Mucosa of descending colon (tissue), 3 donors: ENCODE results near the gene PLXNA4. TPM values are rescaled to one million over a fixed set of nuclear protein-coding genes. Genes with fewer than 3 reads are reported as not detected.
A peak's percentile ranks its signal among the peaks of the same experiment; 100 is the strongest.

Experiments used
- ATAC-seq: fragments of 200-7000 bp; cut with Tn5 transposase; one replicate; pipeline ENCODE4 v1.9.1; 2020; ENCODE audit warnings: mild to moderate bottlenecking, moderate library complexity
- DNase-seq, 3 donors: peaks; one replicate each; pipeline ENCODE4 v3.0.0-alpha.2; 2020
- H3K36me3 ChIP-seq: fragments of 200-600 bp; one replicate; pipeline ENCODE4 v1.8.0; 2021; ENCODE audit warnings: low read depth, mild to moderate bottlenecking
- H3K4me1 ChIP-seq: fragments of 200-600 bp; one replicate; pipeline ENCODE4 v1.8.0; 2021; ENCODE audit warnings: low read depth, mild to moderate bottlenecking
- H3K4me3 ChIP-seq: fragments of 200-600 bp; one replicate; pipeline ENCODE4 v1.8.0; 2021; ENCODE audit warnings: mild to moderate bottlenecking
- H3K9me3 ChIP-seq: fragments of 200-600 bp; one replicate; pipeline ENCODE4 v1.8.0; 2021; ENCODE audit warnings: mild to moderate bottlenecking
- intact Hi-C, 2 donors: fragments of 100-400 bp; cut with DNase I in 1 of 2; cut with micrococcal nuclease in 1 of 2; formaldehyde crosslinking; loops; one replicate each; pipeline versions ENCODE4 v1.11.0 to v1.11.1; 2022; cut with DNase I, micrococcal nuclease
- long read RNA-seq, 2 donors: library from polyadenylated mRNA; unstranded; transcript quantifications; one replicate each; pipeline ENCODE4 v2.0.0, GENCODE V29; 2019 to 2021
- total RNA-seq, 3 donors: library from RNA; stranded (reverse); fragmentation: NEBNext Ultra II Directional in 2 of 3; extraction: Animal tissue kit (Norgen Biotek cat#: 25700) in 2 of 3; gene quantifications; one replicate each; pipeline versions ENCODE4 v1.2.1 to v1.2.4, GENCODE V29; 2021 to 2023
- TF ChIP-seq, protein P1 (sequence below): fragments of 200-600 bp; IDR thresholded peaks from one replicate; pipeline ENCODE4 v1.8.0; 2022; ENCODE audit warnings: antibody characterized with exemption, mild to moderate bottlenecking
- donor health status: DM: no; HTN: no; CAD: no; lungs with moderate emphysema.
- donor health status: DM: no; HTN: no; CAD: no.
- donor health status: DM: no; HTN: yes; CAD: no.

Gene PLXNA4, protein sequence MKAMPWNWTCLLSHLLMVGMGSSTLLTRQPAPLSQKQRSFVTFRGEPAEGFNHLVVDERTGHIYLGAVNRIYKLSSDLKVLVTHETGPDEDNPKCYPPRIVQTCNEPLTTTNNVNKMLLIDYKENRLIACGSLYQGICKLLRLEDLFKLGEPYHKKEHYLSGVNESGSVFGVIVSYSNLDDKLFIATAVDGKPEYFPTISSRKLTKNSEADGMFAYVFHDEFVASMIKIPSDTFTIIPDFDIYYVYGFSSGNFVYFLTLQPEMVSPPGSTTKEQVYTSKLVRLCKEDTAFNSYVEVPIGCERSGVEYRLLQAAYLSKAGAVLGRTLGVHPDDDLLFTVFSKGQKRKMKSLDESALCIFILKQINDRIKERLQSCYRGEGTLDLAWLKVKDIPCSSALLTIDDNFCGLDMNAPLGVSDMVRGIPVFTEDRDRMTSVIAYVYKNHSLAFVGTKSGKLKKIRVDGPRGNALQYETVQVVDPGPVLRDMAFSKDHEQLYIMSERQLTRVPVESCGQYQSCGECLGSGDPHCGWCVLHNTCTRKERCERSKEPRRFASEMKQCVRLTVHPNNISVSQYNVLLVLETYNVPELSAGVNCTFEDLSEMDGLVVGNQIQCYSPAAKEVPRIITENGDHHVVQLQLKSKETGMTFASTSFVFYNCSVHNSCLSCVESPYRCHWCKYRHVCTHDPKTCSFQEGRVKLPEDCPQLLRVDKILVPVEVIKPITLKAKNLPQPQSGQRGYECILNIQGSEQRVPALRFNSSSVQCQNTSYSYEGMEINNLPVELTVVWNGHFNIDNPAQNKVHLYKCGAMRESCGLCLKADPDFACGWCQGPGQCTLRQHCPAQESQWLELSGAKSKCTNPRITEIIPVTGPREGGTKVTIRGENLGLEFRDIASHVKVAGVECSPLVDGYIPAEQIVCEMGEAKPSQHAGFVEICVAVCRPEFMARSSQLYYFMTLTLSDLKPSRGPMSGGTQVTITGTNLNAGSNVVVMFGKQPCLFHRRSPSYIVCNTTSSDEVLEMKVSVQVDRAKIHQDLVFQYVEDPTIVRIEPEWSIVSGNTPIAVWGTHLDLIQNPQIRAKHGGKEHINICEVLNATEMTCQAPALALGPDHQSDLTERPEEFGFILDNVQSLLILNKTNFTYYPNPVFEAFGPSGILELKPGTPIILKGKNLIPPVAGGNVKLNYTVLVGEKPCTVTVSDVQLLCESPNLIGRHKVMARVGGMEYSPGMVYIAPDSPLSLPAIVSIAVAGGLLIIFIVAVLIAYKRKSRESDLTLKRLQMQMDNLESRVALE (N-terminal part only)
- 1 to 10 TPM in 2 of 3 donors, under 1 TPM in 1; 0.78 to 3.5 (median 2.7) TPM for total RNA-seq
- long read RNA-seq, donor 1, partial matches to known transcripts = 0 of 1 reads
- long read RNA-seq, donor 1, other reads (novel, unspliced or antisense) = 1 of 1 reads
- long read RNA-seq, donor 2 = 0 reads

DNA sequence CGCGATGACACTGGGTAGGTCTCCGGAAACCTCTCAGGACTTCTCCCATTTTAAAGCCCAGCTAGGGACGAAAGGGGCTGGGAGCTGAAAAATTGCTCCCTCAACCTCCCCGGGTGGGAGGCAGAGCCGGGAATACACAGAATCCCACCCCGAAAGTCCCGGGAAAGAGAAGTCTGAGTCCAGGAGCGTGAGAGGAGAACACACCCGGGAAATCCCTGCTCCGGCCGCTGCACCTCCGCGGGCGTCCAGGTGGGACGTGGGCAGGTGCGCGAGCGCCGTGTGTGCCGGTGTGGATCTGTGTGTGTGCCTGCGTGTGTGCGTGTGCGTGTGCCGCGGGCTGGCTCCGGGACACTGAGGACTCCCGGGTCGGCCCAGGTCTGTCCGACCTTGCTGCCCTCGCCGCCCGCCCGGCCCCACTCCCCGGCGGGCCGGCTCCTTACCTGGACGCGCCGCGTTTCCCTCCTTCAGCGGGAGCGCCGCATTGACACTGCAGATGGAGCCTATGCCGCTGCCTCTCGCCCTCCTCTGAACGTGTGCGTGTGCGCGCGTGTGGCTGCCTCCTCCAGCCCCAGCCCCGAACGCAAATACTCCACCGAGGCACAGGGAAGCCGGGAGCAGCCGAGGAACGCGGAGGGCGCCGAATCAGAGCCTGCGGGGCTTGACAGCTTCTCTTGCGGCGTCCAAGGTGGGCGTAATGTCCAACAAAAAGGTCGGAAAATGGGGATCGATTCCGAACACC, at the start of gene PLXNA4:
TSS of gene PLXNA4 (minus strand) at position 489 of the 739 bp plus-strand sequence. CDS start 67,777 bp downstream, outside the sequence.
- Histone ChIP-seq H3K36me3 (no peaks in the 10 kb centered on the region), H3K4me3 (no peak within 1 kb of the TSS), H3K4me1 (peaks cover 11% of the 10 kb centered on the region), H3K9me3 (no peaks in the 10 kb centered on the region)
- no peak for DNase-seq
- intact Hi-C loops = no loop called here
- TF ChIP-seq, protein P1, sequence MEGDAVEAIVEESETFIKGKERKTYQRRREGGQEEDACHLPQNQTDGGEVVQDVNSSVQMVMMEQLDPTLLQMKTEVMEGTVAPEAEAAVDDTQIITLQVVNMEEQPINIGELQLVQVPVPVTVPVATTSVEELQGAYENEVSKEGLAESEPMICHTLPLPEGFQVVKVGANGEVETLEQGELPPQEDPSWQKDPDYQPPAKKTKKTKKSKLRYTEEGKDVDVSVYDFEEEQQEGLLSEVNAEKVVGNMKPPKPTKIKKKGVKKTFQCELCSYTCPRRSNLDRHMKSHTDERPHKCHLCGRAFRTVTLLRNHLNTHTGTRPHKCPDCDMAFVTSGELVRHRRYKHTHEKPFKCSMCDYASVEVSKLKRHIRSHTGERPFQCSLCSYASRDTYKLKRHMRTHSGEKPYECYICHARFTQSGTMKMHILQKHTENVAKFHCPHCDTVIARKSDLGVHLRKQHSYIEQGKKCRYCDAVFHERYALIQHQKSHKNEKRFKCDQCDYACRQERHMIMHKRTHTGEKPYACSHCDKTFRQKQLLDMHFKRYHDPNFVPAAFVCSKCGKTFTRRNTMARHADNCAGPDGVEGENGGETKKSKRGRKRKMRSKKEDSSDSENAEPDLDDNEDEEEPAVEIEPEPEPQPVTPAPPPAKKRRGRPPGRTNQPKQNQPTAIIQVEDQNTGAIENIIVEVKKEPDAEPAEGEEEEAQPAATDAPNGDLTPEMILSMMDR = no peak
- peak; percentile 12 for ATAC-seq

DNA sequence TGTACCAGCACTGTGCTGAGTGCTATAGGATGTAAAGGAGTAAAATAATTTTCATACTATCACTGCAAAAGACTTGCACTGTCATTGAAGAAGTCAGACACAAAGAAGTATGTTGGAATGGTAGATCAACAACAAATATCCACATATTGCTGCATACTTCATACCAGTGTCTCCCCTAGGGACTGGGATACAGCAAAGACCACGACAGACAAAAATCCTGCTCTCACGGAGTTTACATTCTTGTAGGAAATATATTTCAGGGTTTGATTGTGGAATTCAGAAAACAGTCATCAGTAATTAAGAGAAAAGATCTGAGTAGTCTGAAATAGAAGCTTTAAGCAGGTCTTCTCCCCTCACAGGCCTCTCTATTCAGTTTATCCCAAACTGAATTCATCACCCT, 49.4 kb upstream of the PLXNA4 start:
- ATAC-seq = no peak
- TF ChIP-seq, protein P1 = no peak
- intact Hi-C loops = no loop called here
- H3K9me3 ChIP-seq = no peaks in the 10 kb centered on the region
- no peak overlapping the region for H3K4me3 ChIP-seq
- H3K4me1 ChIP-seq = no peaks in the 10 kb centered on the region
- no peak for DNase-seq
- H3K36me3 ChIP-seq = no peaks in the 10 kb centered on the region

DNA sequence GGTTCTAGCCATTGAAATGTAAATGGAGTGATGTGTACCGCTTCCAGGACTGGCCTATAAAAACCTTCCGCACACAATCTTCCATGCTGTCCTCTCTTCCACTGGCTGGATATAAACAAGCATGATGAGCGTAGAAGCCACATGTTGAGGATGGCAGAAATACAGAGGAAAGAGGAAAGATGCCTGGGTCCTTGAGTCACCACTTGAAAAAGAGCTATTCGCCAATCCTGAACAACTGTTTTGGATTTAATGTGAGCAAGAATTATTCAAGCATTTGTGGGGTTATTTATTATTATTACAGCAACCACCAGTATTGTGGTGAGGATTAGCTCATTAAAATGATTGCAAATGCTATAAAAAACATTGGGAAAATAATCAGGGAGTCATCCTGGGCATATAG, 45.8 kb upstream of the PLXNA4 start:
- DNase-seq = no peak
- Histone ChIP-seq H3K4me1 (no peaks in the 10 kb centered on the region), H3K9me3 (no peaks in the 10 kb centered on the region), H3K36me3 (no peaks in the 10 kb centered on the region), H3K4me3 (no peak overlapping the region)
- intact Hi-C loops = no loop called here
- no peak for ATAC-seq
- TF ChIP-seq, protein P1 = no peak

DNA sequence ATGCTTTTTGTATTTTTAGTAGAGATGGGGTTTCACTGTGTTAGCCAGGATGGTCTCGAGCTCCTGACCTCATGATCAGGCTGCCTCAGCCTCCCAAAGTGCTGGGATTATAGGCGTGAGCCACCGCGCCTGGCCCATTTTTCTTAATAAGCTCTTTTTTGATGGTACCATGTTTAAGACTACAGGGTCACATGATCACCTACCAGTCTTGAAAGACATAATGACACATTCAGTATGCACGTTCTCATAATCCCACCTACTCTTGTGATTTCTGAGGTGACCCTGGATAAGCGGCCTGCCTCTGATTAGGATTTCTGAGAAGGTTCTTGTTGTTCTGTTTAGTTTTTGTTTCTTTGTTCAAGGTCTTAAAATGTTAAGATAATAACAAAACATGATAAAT, 43.7 kb upstream of the PLXNA4 start:
- intact Hi-C loops = no loop called here
- no peak for ATAC-seq

More for the DNA sequence above, 43.7 kb upstream of the PLXNA4 start:
- DNase-seq = no peak
- Histone ChIP-seq H3K4me3 (no peak overlapping the region), H3K4me1 (no peaks in the 10 kb centered on the region), H3K36me3 (no peaks in the 10 kb centered on the region), H3K9me3 (no peaks in the 10 kb centered on the region)
- TF ChIP-seq, protein P1 = no peak
